CD4-positive, alpha-beta T cell (primary cell): Measurements from ENCODE around the gene FOSL1. TPM values are rescaled to one million over a fixed set of nuclear protein-coding genes. Genes with fewer than 3 reads are reported as not detected.
A peak's percentile ranks its signal among the peaks of the same experiment; 100 is the strongest.

Source experiments
- ATAC-seq: fragments of 200-7000 bp; cut with Tn5 transposase; one replicate; pipeline ENCODE4 v1.10.0; 2022; ENCODE audit warnings: mild to moderate bottlenecking; ENCODE audit not compliant: poor library complexity
- CTCF ChIA-PET: fragments of 350-600 bp; sonication (Branson Sonifier 250); formaldehyde crosslinking; loops from one replicate; lab custom pipeline; 2021; ENCODE audit warnings: antibody characterized with exemption, inconsistent platforms; lab: Charles Lee
- POLR2A ChIA-PET: fragments of 350-600 bp; sonication (Branson Sonifier 250); formaldehyde crosslinking; loops from one replicate; lab custom pipeline; 2021; ENCODE audit warnings: antibody characterized with exemption, inconsistent platforms; lab: Charles Lee
- DNase-seq, 14 experiments: peaks; one replicate each; pipeline ENCODE4 v3.0.0-alpha.2; 2013 to 2020; ENCODE audit warnings: mixed read lengths in 2 of 14
- H3K27ac ChIP-seq, 2 donors: one replicate each; pipeline versions ENCODE4 v1.5.1 to v1.7.0; 2013; ENCODE audit warnings: low read length in 2 of 2, low read depth in 1 of 2, mild to moderate bottlenecking in 1 of 2
- H3K27me3 ChIP-seq, 2 experiments: 1 replicate in 1 of 2; 2 replicates in 1 of 2; pipeline versions ENCODE4 v1.6.1 to v1.7.0; 2013; ENCODE audit warnings: low read length in 2 of 2, control low read depth in 1 of 2, mild to moderate bottlenecking in 1 of 2, moderate library complexity in 1 of 2; ENCODE audit not compliant: insufficient read depth in 2 of 2, control insufficient read depth in 1 of 2
- H3K36me3 ChIP-seq: one replicate; pipeline ENCODE4 v1.6.1; 2013; ENCODE audit warnings: low read length, control low read depth; ENCODE audit not compliant: insufficient read depth
- H3K4me1 ChIP-seq: one replicate; pipeline ENCODE4 v1.6.1; 2013; ENCODE audit warnings: low read length, control low read depth; ENCODE audit not compliant: insufficient read depth
- H3K4me3 ChIP-seq: one replicate; pipeline ENCODE4 v1.5.1; 2013; ENCODE audit warnings: mild to moderate bottlenecking, low read length, moderate library complexity
- H3K9me3 ChIP-seq, 2 experiments: 1 replicate in 1 of 2; 2 replicates in 1 of 2; pipeline versions ENCODE4 v1.6.1 to v1.7.0; 2013; ENCODE audit warnings: low read length in 2 of 2, mild to moderate bottlenecking in 2 of 2, control low read depth in 1 of 2, moderate library complexity in 1 of 2; ENCODE audit not compliant: control insufficient read depth in 1 of 2, insufficient read depth in 1 of 2
- H3K27ac Mint-ChIP-seq: one replicate; pipeline ENCODE4 v1.8.0; 2020; ENCODE audit warnings: mixed read lengths
- H3K27me3 Mint-ChIP-seq: one replicate; pipeline ENCODE4 v1.8.0; 2021; ENCODE audit warnings: mixed read lengths
- H3K36me3 Mint-ChIP-seq: one replicate; pipeline ENCODE4 v1.8.0; 2021; ENCODE audit warnings: low read depth, mixed read lengths
- H3K4me1 Mint-ChIP-seq: one replicate; pipeline ENCODE4 v1.8.0; 2021; ENCODE audit warnings: low read depth, mixed read lengths
- H3K4me3 Mint-ChIP-seq: one replicate; pipeline ENCODE4 v1.8.0; 2020; ENCODE audit warnings: mild to moderate bottlenecking, mixed read lengths
- H3K9me3 Mint-ChIP-seq: one replicate; pipeline ENCODE4 v1.8.0; 2020; ENCODE audit warnings: mixed read lengths
- intact Hi-C, 2 experiments: fragments of 100-400 bp; cut with DNase I in 1 of 2; cut with micrococcal nuclease in 1 of 2; formaldehyde crosslinking; loops; one replicate each; pipeline versions ENCODE4 v1.15.1 to v1.9.0; 2023 to 2025; cut with DNase I, micrococcal nuclease
- total RNA-seq, 174 experiments: library from RNA in 2 of 174; stranded (reverse) in 2 of 174; gene quantifications; one replicate each; pipeline ENCODE4 v1.2.3 and lab custom pipeline; 2021 to 2026
- TF ChIP-seq, protein P1 (sequence below): fragments of 200-600 bp; IDR thresholded peaks from one replicate; pipeline ENCODE4 v1.8.0; 2022; ENCODE audit warnings: antibody characterized with exemption, mild to moderate bottlenecking

Gene FOSL1
- total RNA-seq, 2 experiments from 2014 or later, result 1.8 to 2.2 TPM

DNA sequence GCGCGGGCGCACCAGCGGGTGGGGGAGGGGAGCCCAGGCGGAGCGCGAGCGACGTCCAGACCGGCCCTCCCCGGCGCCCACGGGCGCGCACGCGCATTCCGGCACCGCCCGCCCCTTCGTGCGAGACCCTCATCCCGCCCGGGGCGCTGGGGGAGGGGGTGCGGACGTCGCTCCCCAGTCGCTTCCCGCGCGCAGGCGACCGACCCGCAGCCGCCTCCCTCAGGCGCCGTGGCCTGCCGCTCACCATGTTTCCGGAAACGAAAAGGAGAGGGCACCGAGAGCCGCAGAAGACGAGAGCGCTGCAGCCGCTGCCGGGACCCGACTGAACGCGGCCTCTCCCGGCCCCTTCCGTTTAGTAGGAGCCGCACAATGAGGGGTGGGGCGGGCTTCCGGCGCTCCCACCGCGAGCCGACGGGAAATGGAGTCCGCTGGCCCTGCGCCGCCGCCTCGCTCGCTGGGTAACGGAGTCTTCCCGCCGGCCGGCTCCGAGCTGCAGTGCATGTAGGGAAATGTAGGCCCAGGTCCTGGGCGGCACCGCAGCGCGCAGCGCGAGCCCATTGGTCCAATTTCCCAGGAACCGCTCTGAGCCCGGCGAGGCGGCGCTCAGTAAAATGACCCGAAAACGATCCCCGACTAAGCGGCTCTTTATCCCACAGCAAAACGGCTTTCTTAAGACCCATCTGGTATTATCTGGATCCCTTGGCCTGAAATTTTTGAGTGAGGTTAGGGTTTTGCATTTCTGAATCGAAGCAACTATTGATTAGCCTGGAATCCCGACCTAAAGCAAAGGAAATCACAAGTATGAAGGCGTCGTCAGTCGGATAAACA, 42.1 kb downstream of the FOSL1 start, which contains the start of gene CFL1:
TSS of gene CFL1 (minus strand) at position 328 of the 828 bp plus-strand sequence. CDS start at position 247, 81 bp downstream.
- POLR2A ChIA-PET, result interaction anchor here (0.6 to 5.8 kb wide), 36 partner anchors 8 to 736 kb away, joined by 3 to 248 read pairs (median 5); partner anchors contain the start of genes BANF1, C11orf68, CCDC85B and DPF2
- Mint-ChIP-seq H3K4me1 (peaks cover 58% of the 10 kb centered on the region), H3K36me3 (peaks cover 84% of the 10 kb centered on the region), H3K27me3 (no peaks in the 10 kb centered on the region), H3K27ac (peak within 1 kb of the TSS; percentile 94), H3K4me3 (peak within 1 kb of the TSS; percentile 91), H3K9me3 (no peaks in the 10 kb centered on the region)
- TF ChIP-seq, protein P1, sequence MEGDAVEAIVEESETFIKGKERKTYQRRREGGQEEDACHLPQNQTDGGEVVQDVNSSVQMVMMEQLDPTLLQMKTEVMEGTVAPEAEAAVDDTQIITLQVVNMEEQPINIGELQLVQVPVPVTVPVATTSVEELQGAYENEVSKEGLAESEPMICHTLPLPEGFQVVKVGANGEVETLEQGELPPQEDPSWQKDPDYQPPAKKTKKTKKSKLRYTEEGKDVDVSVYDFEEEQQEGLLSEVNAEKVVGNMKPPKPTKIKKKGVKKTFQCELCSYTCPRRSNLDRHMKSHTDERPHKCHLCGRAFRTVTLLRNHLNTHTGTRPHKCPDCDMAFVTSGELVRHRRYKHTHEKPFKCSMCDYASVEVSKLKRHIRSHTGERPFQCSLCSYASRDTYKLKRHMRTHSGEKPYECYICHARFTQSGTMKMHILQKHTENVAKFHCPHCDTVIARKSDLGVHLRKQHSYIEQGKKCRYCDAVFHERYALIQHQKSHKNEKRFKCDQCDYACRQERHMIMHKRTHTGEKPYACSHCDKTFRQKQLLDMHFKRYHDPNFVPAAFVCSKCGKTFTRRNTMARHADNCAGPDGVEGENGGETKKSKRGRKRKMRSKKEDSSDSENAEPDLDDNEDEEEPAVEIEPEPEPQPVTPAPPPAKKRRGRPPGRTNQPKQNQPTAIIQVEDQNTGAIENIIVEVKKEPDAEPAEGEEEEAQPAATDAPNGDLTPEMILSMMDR, result no peak
- Histone ChIP-seq H3K27ac (peak within 1 kb of the TSS; percentile 92 to 96), H3K27me3 (no peaks in the 10 kb centered on the region), H3K9me3 (peaks cover 0 to under 1% of the 10 kb centered on the region in 2 experiments), H3K4me1 (peaks cover 82% of the 10 kb centered on the region), H3K4me3 (peak within 1 kb of the TSS; percentile 90), H3K36me3 (peaks cover 52% of the 10 kb centered on the region)
- DNase-seq (peak; percentile 93 to 99 (median 96)), ATAC-seq (peak; percentile 67)
- intact Hi-C loops, result loop anchor here (1.0 to 10.0 kb wide), 8 partner anchors 25 to 427 kb away; partner anchors contain the start of genes PCNX3 (in 2 of the 2), BANF1 (in 1 of the 2), C11orf68 (in 1 of the 2) and DRAP1 (in 1 of the 2)
- CTCF ChIA-PET, result interaction anchor here (1.0 to 5.2 kb wide), 2 partner anchors 27 to 31 kb away, joined by 6 to 80 read pairs; partner anchors contain the start of genes CCDC85B and FIBP

DNA sequence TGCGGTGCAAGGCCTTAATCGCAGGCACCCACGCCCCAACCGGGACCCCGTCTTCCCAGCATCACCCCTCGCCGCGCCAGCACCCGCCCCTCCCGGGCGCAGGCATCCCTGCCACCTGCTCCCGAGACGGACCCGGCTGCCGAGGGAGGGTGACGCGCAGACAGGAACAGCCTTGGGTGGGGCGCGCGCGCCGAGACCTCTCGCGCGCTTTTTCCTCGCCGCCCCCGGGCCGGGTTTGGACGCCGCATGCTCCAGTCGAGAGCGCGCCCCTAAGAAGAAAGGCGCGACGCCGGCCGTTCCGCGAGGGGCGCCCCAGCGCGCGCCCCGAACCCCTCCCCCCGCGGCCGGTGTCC, 42.7 kb downstream of the FOSL1 start:
- POLR2A ChIA-PET, result interaction anchor here (0.6 to 5.8 kb wide), 23 partner anchors 9 to 735 kb away, joined by 3 to 248 read pairs (median 5); partner anchors contain the start of genes BANF1, CCDC85B, DPF2 and EFEMP2
- H3K27ac Mint-ChIP-seq, result peak overlapping the region; percentile 94
- DNase-seq, result peak; percentile 53 to 79 (median 66)
- Histone ChIP-seq H3K27ac (peak overlapping the region; percentile 52 to 64), H3K27me3 (no peaks in the 10 kb centered on the region), H3K4me3 (peak overlapping the region; percentile 90), H3K36me3 (peaks cover 52% of the 10 kb centered on the region), H3K4me1 (peaks cover 77% of the 10 kb centered on the region), H3K9me3 (peaks cover 0 to 6% of the 10 kb centered on the region in 2 experiments)
- no peaks in the 10 kb centered on the region for H3K9me3 Mint-ChIP-seq
- intact Hi-C loops, result loop anchor here in 1 of 2 experiments (2.0 to 10.0 kb wide), 3 partner anchors 25 to 427 kb away; partner anchors contain the start of genes PCNX3, SNX32 and YIF1A
- H3K27me3 Mint-ChIP-seq, result no peaks in the 10 kb centered on the region
- peaks cover 84% of the 10 kb centered on the region for H3K36me3 Mint-ChIP-seq
- CTCF ChIA-PET, result interaction anchor here (5.2 kb wide), 1 partner anchor 31 kb away, joined by 80 read pairs; the partner anchor contains the start of genes CCDC85B and FIBP
- ATAC-seq, result no peak
- H3K4me1 Mint-ChIP-seq, result peaks cover 53% of the 10 kb centered on the region
- peak overlapping the region; percentile 84 for H3K4me3 Mint-ChIP-seq
- TF ChIP-seq, protein P1, result no peak
